HG03025 (cell line): ENCODE results near the gene ACTL9.

Source experiments
- ATAC-seq: cut with Tn5 transposase; IDR thresholded peaks from one replicate; pipeline ENCODE4 v1.9.1; 2021; ENCODE audit warnings: mild to moderate bottlenecking, moderate library complexity; ENCODE audit not compliant: unreplicated experiment, low FRiP score

ACTL9 gene

DNA sequence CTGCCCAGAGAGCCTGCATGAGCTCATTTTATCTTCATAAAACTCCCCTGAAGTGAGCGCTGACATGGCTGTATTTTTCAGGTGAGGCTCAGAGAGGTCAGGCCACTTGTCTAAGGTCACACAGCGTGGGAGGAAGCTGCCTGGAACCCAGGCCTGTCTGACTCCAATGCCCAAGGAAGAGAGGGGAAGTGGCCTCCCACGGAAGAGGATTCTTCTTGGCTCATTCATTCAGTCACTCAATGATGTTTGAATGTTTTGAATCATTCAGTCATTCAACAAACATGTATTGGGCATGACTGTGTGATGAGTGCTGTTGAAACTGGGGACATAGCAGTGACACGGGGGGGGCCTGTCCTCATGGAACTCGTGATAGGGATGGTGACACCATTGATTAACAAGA lies 12.0 kb downstream of the ACTL9 start:
- ATAC-seq: no peak

DNA sequence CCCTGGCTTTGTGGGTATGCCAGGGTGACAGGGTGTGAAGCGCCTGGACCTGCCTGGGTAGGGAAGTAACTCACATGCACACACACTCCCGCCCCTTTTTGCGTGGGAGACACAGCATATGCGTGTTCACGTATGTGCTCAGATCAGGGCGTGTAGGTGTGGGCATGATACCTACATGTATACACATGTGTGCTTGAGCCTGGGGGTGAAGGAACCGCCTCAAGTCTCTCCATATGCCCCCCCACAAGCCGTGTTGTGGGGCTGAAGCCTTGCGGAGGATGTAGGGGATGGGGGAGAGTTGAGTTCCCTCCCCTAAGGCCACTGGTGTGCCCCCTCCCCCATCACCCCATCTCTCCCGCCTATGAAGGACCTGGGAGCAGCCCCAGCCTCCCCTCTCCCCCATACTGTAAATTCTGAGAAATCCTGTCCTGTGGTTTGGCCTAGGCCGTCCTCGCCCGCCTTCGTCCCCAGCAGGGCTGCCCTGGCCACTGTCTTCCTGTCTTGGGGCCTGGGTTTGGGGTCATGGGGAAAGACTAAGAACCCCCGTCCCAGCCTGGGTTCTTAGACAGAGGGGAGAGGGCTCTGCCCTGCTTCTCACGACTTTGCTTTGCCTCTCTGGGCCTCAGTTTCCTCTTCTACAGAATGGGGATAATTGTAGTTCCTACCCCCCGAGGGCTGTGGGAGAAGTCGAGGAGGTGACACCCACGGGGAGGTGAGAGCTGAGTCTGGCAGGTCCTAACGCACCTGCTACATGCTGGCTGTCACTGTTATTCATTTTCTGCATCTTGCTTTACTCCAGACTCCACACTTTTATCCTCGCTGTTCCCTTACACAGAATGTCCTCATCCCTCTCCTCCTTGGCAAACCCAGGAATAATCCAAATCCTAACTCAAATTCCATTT lies 14.3 kb downstream of the ACTL9 start:
- ATAC-seq: no peak

DNA sequence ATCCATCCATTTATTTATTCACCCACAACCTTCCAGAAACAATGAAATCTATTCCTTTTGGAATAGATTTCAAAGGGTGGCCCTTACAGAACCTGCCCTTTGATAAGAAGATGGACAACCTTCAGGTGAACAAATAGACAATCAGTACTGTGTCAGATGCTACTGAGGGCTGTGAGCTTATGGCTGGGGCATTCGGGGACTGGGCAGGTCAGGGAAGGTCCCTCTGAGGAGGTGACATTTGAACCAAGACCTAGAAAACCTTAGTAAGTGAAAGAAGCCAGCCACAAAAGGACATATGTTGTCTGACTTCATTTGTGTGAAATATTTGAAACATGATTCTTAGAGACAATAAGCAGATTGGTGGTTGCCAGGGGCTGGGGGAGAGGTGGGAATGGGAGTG lies 15.7 kb downstream of the ACTL9 start:
- no peak for ATAC-seq

DNA sequence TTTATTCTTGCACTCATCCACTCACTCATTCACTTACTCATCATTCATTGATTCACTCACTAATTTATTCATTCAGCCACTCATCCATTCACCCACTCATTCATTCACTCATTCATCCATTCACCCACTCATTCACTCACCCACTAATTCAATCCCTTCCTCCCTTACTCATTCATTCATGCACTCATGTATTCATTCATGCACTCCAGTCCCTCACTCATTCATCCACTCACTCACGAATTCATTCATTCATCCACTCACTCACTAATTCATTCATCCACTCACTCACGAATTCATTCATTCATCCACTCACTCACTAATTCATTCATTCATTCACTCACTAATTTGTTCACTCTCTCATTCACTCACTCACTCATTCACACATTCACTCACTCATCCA lies 16.1 kb downstream of the ACTL9 start:
- no peak for ATAC-seq

DNA sequence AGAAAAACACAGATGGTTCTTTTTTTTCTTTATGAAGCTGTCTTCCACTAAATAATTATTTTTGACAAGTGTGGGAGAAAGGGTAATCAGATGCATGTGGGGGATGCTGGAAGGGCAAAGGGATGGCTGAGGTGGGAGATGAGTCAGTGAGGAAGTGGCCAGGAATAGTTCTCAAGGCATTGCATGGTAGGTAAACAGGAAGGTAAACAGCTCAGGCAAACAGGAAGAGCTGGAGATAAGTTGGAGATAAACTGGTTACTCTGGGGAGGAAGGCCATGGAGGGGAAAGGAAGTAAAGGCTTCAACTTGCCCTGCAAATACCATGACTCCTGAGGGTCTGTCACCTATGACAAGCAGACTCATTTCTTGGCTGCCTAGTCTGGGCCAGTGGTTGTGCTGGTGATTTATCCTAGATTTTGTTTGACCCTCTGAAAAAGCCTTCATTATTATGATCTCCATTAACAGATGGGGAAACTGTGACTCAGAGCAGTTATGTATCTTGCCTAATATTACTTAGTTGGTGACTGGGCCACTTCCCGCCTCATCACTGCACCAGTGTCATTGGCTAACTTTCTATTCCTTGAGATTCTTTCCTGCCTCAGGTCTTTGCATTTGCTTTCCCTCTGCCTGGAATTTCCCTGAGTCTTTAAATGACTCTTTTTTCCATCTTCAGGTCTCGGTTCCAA lies 17.1 kb downstream of the ACTL9 start:
- ATAC-seq: no peak

DNA sequence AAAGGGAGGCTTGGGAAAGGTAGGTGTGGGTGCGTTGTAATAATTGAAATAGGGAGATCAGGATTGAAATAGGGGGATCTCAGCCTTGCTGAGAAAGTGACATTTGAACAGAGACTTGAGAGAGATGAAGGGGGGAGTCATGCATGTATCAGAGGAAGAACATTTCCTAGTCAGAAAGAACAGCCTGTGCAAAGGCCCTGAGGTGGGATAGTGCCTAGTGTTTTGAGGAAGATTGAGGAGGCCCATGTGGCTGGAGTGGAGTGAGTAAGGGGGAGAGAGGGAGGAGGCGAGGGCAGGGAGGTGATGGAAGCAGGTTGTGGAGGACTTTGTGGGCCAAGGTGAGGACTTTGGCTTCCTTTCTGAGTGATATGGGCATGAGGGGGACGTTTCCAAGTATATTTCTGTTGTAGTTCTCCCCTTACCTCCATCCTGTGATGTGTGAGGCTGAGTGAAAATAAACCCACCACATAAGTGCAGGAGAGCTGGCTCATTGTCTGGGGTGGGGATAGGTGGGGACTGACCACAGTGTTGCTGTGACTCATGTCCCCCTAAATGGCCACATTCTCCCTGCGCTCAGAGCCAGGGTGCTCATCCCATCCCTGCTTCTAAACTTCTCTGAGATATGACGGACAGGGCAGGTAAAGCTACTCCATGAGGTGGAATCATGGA lies 17.8 kb downstream of the ACTL9 start:
- no peak for ATAC-seq

DNA sequence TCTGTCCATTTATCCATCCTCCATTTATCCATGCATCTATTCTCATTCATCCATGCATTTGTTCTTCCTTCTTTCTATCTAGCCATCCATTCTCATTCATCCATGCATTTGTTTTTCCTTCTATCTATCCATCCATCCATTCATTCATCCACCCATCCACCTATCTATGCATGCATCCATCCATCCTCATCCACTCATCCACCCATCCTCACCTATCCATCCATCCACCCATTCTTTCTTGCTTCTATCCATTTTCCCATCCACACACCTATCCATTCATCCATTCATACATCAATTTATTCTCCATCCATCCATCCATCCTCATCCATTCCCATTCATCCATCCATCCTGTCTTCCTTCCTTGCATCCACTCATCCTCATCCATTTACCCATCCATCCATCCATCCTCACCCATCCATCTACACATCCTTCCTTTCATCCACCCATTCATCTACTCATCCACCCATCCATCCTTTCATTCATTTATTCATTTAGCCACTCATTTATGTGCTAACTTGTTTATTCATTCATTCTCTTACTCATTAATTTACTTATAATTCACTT lies 20.3 kb downstream of the ACTL9 start:
- no peak for ATAC-seq

DNA sequence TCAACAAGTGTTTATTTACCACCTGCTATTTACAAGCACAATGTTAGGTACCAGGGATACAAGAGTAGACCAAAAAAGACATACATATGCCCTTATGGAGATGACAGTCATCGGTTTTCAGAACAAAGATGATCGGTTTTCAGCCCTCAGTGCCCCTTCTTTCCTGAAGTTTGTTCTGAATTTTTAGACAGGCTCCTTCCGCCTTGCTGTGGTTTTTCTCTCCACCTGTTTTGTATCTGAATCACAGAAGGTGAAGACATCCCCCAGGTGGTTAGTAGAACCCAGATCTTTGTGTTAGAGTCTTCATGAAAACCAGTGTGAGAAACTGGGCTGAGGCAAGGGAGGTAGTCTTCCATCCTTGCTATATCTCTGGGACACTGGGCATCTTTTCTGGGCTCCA lies 23.5 kb downstream of the ACTL9 start:
- no peak for ATAC-seq

DNA sequence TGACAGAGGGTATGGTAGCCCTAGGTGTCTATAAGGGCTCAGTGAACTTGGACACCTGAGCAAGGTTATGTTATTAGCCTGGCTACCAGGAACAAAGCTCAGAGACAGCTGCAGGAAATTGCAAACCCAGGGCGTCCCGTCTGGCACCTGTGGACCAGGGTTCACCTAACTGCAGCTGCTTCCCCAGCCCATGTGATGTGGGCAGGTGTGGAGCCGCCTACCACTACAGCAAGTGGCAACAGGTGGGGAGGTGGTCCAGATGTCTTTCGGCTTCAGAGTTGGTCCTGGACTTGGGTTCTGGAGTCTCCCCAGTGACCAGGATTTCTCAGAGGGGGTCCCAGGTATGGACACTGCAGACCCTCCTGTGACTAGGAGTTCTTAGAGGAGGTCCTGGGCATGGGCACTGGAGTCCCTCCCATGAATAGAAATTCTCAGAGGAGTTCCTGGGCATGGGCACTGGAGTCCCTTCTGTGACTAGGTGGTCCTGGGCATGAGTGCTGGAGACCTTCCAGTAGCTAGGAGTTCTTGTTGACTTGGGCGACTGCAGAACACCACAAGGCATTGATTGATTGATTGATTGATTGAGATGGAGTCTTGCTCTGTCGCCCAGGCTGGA lies 25.2 kb downstream of the ACTL9 start:
- ATAC-seq: no peak

DNA sequence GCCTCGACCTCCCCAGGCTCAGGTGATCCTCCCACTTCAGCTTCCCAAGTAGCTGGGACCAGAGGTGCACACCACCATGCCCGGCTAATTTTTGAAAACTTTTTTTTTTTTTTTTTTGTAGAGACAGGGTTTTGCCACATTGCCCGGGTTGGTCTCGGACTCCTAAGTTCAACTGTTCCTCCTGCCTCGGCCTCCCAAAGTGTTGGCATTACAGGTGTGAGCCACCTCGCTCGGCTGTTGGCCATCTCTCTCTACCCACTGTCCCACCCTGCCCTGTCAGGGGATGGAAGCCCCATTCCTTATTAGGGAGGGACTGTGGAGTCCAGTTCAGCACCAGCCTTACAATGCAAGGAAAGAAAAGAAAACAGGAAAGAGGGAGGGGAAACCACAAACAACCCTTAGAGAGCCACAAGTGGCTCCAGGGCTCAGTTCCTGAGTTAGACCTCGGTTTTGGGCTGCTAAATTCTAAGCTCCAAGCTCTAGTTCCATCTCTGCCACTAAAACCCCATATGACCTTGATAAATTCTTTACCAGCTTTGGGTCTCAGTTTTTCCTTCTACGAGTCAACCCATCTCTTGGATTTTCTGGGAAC lies 31.7 kb downstream of the ACTL9 start:
- no peak for ATAC-seq

DNA sequence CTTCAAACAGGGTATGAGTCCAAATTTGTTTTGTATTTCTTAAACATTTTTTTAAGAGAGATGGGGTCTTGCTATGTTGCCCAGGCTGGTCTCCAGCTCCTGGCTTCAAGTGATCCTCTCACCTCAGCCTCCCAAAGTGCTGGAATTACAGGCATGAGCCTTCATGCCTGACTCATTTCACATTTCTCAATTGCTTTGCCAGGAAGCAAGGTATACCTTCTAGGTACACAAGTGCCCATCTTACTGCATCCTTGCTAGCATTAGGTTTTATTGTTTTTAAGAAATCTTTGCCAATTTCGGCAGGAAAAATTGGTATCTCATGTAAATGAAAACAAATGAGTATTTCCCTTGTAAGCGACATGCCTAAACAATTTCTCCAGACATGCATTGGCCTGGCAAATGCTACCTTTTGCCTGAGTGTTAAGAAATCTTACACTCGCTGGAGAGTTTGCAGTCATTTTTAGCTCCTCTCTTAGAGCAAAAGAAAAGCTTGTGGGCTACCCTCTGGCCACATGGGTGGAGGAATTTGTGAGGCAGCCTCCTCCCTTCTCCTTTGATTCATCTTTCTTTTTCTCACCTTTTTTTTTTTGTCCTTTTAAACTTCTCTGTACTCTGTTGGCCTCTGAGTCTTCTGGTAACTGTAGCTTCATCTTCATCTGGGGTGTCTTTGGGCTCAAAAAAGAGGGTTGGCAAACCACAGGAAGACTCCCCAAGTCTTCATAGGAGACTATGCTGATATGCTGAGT lies 33.0 kb downstream of the ACTL9 start:
- ATAC-seq: no peak

DNA sequence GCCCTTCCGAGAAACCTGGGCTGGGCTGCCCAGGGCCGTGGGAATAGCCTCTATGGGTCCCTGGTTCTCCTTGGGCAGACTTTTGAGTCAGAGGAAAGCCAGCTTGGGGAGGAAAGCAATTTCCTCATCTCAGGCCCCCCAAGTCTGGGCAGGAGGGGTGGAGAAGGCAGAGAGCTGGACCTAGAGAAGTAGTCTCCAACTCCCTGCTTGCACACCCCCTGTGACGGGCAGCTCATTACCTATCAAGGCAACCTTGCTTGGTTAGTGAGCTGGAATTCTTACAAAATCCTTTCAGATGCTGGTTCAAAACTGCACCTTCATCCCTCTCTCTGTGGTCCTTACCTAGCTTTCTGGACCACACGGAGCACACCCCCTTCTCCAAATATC lies 33.9 kb downstream of the ACTL9 start:
- ATAC-seq: no peak

DNA sequence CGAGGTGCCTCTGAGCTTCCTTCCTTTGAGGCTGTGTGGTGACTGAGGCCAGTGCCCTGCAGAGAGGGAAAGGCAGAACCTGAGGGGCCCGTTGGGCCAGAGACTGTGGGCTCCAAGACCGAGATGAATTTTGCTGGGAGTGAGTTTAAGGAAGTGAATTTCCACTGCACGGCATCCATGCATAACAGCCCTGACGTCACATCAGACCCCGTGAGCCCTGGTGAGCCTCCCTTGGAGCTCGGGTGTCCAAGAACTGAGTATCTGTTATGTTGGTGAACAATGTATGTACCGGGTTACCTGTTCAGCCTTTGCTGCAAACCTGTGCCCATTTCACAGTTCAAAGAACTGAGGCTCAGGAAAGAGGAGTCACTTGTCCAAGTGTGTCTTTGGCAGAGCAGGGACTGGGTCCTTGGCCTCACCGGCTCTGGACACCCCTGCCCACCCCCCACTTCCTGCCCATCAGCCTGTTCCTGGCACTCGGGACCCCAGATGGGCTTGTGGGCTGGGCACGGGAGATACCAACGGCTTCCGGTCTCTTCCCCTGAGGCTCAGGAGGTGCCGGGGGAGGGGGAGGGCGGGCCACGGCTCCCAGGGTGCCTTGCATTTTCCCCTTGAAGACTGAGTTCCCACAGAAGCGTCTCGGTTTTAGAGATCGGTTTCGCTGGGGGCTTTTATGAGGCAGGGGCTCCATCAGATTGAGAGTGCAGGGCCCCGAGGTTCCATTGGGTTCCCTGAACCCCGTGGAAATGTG lies 34.5 kb downstream of the ACTL9 start:
- ATAC-seq: no peak

DNA sequence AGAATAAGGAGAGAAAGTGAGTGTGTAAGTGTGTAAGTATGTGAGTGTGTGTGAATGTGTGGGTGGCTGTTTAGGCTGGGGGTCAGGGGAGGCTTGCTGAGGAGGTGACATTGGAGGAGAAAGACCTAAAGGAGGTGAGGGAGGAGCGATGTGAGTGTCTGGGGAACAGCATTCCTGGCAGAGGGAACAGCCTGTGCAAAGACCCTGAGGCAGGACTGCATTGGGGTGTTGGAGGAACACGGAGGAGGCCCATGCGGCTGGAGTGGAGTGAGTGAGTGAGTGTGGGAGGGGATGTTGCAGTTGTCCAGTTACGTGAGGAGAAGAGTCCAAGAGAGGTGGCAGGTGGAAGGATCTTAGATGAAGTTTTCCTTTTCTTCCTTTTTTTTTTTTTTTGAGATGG lies 36.3 kb downstream of the ACTL9 start:
- ATAC-seq: no peak

DNA sequence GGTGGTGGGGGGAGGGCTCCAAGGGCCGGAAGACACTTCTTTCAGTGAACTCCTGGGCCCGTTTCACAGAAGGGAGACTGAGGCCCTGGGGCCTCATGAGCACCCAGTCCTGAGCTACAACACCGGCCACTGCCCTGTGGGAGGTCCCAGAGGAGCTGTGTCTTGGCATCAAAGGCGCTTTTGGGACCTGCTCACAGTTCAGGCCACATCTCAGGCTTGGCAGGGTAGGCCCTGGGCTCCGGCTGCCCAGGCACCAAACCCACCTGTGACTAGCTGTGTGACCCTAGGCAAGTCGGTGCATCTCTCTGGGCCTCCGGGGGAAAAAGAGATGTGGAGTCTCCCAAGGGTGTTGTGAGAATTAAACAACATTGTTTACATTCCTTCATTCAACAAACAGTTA lies 38.7 kb downstream of the ACTL9 start:
- ATAC-seq: no peak

DNA sequence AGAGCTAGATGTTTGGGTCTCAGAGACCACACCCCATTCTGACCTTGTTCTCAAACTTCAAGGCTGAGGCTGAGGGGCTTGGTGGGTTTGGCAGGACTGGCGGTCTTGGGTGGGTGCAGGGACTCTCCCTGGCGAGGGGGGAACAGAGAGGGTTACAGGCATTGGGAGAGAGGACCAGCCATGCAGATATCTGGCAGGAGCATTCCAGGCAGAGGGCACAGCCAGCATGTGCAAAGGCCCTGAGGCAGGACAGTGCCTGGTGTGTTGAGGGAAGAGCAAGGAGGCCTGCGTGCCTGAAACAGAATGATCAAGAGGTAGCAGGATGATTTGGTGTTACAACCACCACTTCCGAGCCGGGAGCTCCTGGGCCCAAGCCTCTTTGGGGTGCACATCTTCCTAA lies 40.7 kb downstream of the ACTL9 start:
- no peak for ATAC-seq

DNA sequence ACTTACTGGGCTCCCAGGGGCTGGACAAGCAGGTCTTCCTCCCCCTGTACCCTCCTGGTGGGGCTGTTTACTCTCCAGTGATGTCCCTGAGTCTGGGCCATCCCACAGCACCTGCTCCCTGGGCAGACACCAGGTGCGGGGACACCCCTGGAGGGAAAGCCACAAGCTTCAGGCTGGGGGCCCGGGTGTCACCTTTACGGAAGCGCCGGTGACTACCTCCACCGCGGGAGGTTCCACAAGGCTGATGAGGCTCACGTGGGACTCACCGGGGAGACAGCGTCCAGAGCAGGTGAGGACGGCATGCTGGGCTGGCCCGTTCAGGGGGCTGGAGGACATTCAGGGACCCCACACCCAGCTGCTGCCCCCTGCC lies 43.3 kb downstream of the ACTL9 start:
- ATAC-seq: no peak

DNA sequence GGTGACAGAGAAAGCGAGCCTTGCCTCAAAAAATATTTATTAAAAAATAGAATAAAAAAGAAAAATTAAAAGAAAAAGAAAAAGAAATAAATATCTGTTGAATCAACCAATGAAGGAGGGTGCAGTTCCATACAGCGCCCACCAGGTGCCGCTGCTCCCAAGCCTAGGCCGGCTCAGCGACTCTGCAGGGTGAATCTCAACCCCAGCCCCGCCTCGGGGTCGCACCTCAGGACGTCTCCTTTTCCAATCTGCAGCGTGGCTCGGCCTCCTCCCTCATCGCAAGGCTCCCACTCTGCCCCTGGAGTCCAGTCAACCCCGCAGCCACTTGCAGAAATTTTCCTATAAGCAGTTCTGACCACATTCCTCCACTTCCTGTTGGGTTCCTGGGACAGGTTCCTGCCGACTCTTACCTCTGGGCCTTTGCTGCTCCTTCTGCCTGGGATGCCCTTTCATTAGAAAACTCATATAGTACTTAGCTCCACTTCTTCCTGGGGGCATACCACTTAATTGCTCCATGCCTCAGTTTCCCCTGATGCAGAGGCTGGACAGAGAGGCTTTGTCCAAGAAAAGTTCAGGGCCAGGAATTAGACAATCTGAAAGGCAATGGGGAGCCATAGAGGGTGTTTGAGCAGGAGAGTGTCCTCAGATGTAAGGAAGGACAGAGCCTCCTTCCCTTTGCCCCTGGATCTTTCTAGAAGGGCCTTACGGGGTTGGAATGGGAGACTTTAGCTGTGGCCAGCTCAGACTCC lies 43.8 kb downstream of the ACTL9 start:
- no peak for ATAC-seq
